AG09319 (cell line): ENCODE data around the gene SH3BGRL.

Experiments
- DNase-seq: peaks from one replicate; pipeline ENCODE4 v3.0.0-alpha.2; 2010; ENCODE audit warnings: low read depth; ENCODE audit errors: extremely low read depth
- CTCF ChIP-seq: IDR thresholded peaks from 2 replicates; pipeline ENCODE4 v1.5.1; 2011; ENCODE audit warnings: low read depth, mild to moderate bottlenecking, inconsistent platforms, low read length, moderate library complexity

Gene SH3BGRL

GRCh38 chrX:81231476-81231875, 29.6 kb downstream of the SH3BGRL start:
- DNase-seq = no peak
- no peak for TF ChIP-seq CTCF

GRCh38 chrX:81232218-81232617, 30.3 kb downstream of the SH3BGRL start:
- no peak for DNase-seq
- no peak for TF ChIP-seq CTCF

- no peak for TF ChIP-seq CTCF
- no peak for DNase-seq
Measured at GRCh38 chrX:81237516-81237915, 35.6 kb downstream of the SH3BGRL start.

GRCh38 chrX:81238166-81238565, 36.3 kb downstream of the SH3BGRL start:
- TF ChIP-seq CTCF = no peak
- DNase-seq = no peak

- TF ChIP-seq CTCF = no peak
Measured at GRCh38 chrX:81240701-81241331, 38.9 kb downstream of the SH3BGRL start.

GRCh38 chrX:81241753-81242152, 39.9 kb downstream of the SH3BGRL start:
- no peak for TF ChIP-seq CTCF
- DNase-seq = no peak

More at GRCh38 chrX:81240701-81241331, 38.9 kb downstream of the SH3BGRL start:
- DNase-seq = no peak

GRCh38 chrX:81255876-81256275, 54.0 kb downstream of the SH3BGRL start:
- TF ChIP-seq CTCF = no peak
- no peak for DNase-seq
